Activated CD8-positive, alpha-beta memory T cell treated with anti-CD3 and anti-CD28 coated beads, Interleukin-2, amount 50 U/mL, for 24 hours (primary cell): ENCODE results near the gene CEMP1.
"Not testable (repeated sequence)": the region's sequence is repeated elsewhere in the genome, so short reads cannot be mapped to it uniquely, and the experiment has no call there.

Source experiments
- DNase-seq: peaks from one replicate; pipeline ENCODE4 v3.0.0-alpha.2; 2020; ENCODE audit errors: extremely low read depth

The CEMP1 gene

DNA sequence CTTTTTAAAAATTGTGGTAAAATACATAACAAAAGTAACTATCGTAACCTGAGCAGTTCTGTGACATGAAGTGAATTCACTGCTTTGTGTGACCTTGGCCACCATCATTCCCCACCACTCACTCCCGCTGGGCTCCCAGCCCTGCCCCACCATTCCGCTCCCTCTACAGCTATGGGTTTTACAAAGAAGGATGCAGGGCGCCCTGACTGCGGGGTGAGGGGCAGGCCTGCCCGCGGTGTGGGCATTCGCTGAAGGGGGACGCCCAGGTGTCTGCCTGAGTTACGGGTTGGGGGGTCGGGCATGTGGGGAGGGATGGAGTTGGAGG is at the start of gene CEMP1:
TSS of gene CEMP1 (minus strand) at position 38 of the 325 bp plus-strand sequence. CDS start 335 bp downstream, outside the sequence.
- no peak for DNase-seq

DNA sequence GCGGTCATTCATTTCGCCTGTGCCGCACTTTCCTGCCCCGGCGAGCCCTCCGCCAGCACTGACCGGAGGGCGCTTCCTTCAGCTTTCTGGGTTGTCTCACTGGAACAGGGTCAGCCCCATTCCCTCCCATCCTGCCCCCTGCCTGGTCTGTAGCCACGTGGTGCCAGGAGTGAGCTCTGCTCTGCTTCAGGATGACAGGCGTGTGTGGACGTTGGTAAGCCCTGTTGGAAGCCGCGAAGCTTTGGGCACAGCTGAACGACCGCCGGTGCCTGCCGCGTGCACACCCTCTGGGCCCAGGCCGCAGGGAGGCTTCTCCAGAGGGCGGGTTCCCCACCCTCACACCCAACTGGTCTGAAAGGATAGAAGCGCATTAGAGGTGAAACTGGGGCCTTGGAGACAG is 49.6 kb upstream of the CEMP1 start:
- not testable (repeated sequence) for DNase-seq

DNA sequence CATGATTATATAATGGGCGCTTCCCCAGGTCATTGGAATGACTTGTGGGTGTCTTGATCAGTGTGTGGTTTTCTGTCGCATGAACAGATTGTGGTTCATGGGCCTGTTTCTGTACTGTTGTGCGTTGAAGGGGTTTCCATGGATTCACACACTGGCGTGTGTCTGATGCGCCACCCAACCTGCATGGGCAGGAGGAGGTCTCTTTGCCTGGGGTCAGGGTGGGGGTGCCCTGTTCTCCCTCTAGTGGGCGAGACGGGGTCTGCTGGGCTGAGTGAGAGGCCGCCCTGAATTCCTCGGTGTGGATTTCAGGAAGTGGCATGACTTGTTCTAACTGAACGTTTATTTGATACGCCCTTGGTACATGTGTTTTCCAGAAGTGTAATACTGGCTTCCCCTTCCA is 48.9 kb upstream of the CEMP1 start:
- DNase-seq, result not testable (repeated sequence)

- DNase-seq, result not testable (repeated sequence)
Observed at GRCh38 chr16:2578905-2579304, 47.7 kb upstream of the CEMP1 start.

GRCh38 chr16:2577044-2577443 is 45.8 kb upstream of the CEMP1 start:
- not testable (repeated sequence) for DNase-seq

DNA sequence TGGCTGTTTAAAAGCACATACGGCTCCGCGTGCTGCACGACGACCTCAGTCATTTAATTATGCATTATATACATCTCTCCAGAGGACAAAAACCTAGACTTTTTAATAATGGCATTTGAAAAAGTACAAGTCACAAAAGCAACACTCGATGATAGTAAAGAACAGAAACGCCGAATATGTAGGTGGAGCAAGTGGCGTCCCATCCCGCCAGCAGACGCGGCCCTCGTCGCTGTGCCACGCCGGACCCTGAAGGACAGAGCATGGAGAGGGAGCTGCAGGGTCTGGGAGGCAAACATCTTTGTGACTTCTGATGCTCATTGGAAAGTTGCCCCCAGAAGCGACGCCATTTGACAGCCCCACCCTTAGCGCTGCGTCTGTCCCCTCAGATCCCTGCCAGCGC is 44.6 kb upstream of the CEMP1 start:
- not testable (repeated sequence) for DNase-seq

- DNase-seq, result not testable (repeated sequence)
Observed at GRCh38 chr16:2572704-2573103, 41.5 kb upstream of the CEMP1 start.

GRCh38 chr16:2568573-2568972 is 37.4 kb upstream of the CEMP1 start:
- DNase-seq, result not testable (repeated sequence)

DNA sequence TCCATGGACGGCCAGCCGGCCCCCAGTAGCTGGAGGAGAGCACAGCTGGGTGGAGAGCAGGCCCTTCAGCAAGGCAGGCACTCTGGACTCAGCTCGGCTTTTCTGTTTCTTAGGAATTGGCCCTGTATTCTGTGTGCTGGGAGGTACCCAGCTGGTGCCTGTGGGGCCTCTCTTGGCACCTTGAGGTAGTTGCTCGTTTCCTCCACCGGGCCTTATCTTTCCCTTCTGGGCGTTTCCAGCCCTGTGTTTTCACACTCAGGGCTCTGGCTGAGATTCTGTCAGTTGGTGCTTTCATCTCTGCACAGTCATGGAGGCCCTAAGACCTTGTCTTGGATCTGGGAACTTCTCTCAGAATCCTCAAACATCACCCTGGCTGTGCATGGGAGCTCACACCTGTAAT is 36.3 kb upstream of the CEMP1 start:
- not testable (repeated sequence) for DNase-seq

DNA sequence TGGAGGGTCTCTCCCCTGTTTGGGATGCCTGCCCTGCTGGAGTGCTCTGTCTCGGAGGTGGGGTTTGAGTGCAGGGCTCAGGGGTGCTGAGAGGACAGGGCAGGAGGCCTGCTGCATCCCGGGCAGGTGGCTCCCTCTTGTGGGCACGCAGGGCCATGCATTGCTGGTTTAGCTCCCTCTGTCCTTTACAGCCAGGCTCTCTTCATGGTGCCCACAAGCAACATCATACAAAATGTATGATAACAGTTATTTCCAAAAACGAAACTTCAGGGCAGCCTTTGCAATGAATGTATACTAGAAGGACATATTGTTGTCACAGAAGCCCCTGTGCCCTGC is 29.6 kb upstream of the CEMP1 start:
- DNase-seq, result peak; percentile 23

DNA sequence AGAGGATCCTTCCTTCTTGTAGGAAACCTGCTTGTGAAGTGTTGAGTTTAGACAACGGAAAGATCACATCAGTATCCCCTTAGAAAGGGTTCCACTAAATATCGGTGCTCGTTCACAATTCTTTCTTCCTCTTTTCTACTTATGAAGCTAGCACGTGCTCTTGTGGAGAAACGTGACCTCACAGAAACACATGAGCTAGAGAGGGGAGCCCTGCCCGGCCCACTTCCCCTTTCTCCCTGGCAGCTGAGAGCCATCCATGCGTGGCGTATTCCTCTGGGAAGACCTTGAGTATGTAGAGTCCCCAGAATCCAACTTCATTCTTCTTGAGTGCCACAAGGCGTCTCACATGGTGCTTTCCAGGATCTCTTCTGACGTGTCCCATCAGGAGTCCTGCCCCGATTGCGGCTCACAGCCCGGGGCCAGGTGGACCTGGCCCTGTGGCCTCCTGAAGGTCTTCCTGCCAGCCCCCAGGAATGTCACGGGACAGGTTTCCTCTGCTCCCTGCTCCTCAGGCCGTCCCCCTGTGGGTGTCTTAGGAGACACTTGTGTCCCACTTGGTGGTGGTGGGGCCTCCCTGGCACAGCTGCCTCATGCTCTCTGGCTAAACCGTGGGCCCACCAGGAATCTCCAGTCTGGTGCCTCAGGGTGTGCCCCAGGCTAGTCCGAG is 29.1 kb upstream of the CEMP1 start:
- not testable (repeated sequence) for DNase-seq

- not testable (repeated sequence) for DNase-seq
Observed at GRCh38 chr16:2557150-2557549, 25.9 kb upstream of the CEMP1 start.

GRCh38 chr16:2554709-2555425 is 23.7 kb upstream of the CEMP1 start:
- not testable (repeated sequence) for DNase-seq

- not testable (repeated sequence) for DNase-seq
Observed at GRCh38 chr16:2551420-2551889, 20.2 kb upstream of the CEMP1 start.

DNA sequence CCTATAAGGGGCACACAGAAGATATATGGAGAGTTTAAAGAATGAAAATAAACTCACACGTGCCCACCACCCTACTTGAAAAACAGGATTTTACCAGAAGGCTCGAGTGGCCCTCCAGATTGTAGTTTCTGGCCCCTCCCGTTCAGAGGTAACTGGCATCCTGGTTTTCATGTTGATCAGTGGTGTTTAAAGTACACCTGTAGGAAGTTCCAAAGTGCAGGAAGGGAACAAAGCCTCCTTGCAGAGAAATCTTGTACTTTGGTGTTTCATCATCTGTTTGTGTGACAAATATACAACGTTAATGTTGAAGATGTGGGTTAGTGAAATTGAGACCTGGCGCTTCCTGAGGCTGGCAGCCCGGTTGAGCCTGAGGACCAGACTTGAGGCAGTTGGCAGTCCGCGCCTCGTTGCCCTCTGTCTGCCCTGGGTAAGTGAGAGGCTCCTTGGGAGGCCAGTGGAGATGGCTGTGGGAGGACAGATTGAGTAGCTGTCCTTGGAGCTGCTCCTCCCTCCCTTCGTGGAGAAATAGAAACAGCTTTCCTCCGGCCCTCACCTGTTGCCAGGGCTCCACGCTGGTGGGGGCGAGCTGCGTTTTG is 19.2 kb upstream of the CEMP1 start:
- not testable (repeated sequence) for DNase-seq

- not testable (repeated sequence) for DNase-seq
Observed at GRCh38 chr16:2543771-2544170, 12.6 kb upstream of the CEMP1 start.

- DNase-seq, result not testable (repeated sequence)
Observed at GRCh38 chr16:2541409-2541808, 10.2 kb upstream of the CEMP1 start.

GRCh38 chr16:2540912-2541311 is 9.7 kb upstream of the CEMP1 start:
- DNase-seq, result not testable (repeated sequence)

DNA sequence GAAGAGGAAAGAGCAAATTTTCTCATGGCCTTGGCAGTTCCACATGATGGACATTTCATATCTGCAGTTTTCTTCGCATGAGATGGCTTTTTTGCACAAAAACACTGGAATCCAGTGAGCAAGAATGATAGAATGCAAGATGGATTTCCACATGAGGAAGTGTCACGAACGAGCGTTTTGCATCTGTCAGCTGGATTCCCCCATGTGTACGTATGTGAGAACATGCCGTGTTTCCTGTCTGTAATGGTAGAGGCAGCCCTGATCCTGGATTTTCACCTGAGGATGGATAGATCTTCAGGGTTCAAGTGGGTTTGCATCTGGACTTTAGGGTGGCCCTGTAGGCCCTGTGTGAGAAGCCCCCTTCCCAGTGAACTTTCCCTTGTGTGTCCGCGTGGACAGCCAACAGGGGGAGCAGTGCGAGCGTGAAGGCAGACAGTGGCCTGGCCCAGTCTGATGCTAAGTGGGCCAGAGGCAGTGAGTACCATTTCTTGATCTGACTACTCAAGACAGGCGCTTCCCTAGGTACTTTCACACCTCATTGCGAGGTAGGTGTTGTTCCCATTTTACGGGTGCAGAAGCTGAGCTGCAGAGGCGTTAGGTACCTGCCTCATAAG is 8.7 kb upstream of the CEMP1 start:
- not testable (repeated sequence) for DNase-seq

DNA sequence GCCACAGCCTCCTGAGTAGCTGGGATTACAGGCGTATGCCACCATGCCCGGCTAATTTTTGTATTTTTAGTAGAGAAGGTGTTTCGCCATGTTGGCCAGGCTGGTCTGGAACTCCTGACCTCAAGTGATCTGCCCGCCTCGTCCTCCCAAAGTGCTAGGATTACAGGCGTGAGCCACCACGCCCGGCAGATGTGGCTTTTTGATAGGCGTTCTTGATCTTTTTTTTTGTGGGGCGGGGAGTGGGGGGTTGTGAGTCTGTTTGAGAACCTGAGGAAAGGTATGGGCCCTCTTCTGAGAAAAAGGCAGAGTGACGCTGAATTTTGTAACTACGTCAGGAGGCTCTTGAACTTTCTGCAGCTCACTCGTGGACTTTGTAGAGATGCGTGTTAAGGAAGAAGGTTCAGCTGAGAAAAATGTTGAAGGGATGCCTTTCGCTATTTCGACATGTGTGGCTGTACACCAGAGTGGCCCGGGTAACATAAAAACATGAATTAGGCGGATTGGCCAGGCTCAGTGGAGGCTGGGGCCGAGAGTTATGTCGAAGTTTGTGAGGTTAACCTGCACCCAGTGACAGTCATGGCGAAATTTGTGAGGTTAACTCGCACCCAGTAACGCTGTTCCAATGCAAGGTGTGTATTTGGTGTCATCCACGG is 8.1 kb upstream of the CEMP1 start:
- not testable (repeated sequence) for DNase-seq

DNA sequence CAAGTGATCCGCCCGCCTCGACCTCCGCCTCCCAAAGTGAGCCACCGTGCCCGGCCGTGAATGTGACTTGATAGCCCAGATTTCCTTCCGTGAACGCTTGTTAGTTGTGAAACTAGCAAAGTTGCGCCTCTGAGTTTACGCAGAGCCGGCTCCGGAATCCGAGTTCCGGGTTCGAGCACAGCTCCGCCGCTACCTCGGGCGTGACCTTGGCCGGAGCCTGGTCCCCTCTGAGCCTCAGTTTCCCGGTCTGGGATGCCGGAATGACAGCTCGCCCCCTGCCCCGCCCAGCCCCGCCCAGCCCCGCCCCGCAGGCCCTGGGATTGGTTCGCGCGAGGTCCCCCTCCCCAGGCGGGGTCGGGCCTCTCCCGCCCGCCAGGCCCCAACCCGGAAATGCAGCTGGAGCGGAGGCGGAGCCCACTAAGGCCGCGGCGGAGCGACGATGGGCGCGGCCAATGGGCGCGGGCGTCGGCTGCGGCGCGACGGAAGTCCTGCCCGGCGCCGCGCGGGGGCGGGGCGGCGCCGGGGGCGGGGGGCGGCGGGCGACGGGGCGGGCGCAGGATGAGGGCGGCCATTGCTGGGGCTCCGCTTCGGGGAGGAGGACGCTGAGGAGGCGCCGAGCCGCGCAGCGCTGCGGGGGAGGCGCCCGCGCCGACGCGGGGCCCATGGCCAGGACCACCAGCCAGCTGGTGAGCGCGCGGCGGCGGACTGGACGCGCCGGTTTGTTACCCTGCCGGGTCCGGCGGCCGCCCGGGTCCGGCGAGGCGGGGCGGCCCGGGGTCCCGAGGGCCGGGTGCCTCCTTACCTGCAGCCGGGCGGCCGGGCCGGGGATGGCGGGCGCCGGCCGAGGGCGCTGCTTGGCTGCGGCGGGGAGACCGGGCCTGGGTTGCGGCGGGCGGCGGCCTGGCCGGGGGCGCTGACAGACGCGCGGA is 6.5 kb upstream of the CEMP1 start, which contains the start of gene PDPK1:
TSS of gene PDPK1 (plus strand) at position 571 of the 929 bp plus-strand sequence. CDS start at position 663, 92 bp downstream.
- peak; percentile 78 for DNase-seq
